Stimulated activated CD8-positive, alpha-beta memory T cell treated with anti-CD3 and anti-CD28 coated beads, Interleukin-7, amount 100 ng/mL, for 24 hours (primary cell): ENCODE data around the gene DGCR6L.
"Not testable (repeated sequence)": the region's sequence is repeated elsewhere in the genome, so short reads cannot be mapped to it uniquely, and the experiment has no call there.

Source experiments
- DNase-seq: peaks from one replicate; pipeline ENCODE4 v3.0.0-alpha.2; 2020; ENCODE audit warnings: low read depth

The DGCR6L gene

DNA sequence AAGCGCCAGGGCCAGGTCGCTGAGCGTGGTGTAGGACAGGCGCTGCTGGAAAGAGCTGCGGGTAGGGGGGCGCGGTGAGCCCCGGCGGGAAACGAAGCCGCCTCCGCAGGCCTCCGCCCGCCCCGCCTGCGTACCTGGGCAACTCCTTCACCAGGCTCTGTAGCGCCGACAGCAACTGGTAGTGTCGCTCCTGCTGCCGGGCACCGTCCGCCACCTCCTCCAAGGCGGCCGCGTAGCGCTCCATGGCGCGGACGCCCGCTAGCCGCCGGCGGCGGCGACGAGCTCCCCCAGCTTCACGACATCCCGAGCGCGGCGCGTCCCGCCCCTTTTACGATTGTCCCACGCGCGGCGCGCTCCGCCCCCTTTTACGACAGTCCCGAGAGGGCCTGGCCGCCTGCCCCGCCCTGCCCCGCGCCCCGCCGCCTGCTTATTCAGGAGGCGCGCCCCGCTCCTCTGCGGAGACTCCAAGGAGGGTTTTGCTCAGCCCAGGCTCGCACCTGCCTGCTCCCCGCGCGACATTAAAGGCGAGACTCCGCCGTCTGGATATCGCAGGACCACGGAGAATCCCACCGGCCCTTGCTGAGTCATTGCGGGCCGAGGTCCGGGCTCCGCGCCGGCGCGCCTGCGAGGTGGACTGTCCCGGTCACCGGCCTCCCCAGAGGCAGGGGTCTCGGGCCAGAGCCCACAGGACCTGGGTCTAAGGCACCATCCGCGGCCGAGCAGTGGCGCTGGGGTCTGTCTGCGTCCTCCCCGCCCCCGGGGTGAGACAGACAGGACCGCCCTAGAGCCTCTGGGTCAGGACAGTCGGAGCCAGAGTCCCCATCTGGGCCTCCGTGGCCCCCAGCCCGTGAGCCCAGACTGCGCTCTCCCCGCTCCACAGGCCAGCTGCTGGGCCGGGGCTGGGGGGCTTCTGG, at the start of gene DGCR6L:
Gene DGCR6L, minus strand, starts transcription at position 316 of the 914 bp plus-strand sequence. Its CDS starts 72 bp downstream, at position 244.
- peak; percentile 91 for DNase-seq

DNA sequence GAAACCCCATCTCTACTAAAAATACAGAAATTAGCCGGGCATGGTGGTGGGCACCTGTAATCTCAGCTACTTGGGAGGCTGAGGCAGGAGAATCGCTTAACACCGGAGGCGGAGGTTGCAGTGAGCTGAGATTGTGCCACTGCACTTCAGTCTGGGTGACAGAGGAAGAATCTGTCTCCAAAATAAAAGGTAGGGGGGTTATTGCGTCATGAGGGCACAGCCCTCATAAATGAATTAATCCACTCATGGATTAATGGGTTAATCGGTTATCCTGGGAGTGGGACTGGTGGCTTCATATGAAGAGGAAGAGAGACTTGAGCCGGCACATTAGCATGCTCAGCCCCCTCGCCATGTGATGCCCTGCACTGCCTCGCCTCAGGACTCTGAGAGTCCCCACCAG, 49.0 kb upstream of the DGCR6L start:
- DNase-seq: not testable (repeated sequence)

DNA sequence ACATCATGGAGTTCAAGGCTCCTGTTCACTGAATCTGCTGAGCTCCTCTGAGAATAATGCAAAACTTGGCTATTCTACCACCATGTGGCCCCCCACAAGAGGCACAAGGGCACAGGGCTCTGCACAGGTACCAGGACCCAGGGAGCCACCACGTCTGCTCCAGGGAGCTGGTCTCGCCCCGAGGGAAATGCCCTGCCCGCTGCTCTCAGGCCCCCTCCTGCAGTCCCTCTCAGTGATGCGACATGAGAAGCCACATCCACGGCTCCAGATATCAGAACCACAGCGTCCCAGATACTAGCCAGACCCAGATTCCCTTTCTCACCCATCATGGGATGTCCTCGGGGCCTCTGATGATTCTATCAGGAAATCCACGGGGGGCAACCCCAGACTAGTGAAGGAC, 47.0 kb upstream of the DGCR6L start:
- not testable (repeated sequence) for DNase-seq

DNA sequence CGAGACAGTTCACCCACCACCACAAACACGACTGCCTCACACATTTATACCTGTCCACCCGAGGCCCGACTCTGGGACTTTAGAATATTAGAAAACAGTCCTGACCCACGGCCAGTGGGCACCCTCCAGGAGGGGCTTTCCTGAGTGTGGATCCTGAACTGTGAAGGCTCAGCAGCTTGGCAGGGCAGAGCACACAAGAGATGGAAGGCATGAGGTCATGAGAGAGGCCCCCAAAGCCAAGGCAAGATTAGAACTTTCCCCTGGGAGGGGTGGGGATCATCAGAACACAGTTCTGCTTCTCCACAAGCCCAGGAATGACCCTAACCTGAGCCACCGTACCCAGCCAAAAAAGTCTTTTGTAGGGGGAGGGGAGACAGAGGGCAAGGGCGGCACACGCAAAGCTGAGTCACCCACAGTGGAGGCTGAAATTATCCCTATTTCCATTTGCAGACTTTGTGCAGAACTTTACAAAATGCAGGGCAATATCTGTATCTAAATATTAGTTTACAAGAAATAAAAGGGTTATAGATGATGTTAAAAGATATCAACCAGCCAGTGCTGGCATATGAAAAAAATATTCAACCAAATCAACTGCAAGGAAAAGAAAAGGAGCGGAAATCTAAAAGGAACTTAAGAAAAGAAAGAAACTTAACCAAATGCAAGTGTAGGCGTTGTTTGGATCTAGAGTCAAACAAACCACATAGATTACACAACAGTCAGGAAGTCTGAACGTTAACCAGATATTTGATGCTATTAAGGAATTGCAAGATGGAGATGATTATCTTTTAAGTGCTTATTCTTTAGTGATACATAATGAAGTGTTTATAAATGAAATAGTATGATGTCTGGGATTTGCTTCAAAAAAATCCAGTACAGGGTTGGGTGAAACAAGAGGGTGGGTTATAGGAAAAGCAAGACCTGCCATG, 44.7 kb upstream of the DGCR6L start:
- DNase-seq: not testable (repeated sequence)

DNA sequence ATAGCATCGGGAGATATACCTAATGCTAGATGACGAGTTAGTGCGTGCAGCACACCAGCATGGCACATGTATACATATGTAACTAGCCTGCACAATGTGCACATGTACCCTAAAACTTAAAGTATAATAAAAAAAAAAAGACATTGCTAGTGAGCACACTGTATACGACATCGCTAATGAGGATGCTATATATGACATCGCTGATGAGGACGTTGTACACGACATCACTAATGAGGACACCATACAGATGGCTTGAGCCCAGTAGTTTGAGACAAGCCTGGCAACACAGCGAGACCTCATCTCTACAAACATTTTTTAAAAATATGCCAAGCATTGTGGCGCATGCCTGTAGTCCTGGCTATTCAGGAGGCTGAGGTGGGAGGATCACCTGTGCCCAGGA, 42.5 kb upstream of the DGCR6L start:
- not testable (repeated sequence) for DNase-seq

DNA sequence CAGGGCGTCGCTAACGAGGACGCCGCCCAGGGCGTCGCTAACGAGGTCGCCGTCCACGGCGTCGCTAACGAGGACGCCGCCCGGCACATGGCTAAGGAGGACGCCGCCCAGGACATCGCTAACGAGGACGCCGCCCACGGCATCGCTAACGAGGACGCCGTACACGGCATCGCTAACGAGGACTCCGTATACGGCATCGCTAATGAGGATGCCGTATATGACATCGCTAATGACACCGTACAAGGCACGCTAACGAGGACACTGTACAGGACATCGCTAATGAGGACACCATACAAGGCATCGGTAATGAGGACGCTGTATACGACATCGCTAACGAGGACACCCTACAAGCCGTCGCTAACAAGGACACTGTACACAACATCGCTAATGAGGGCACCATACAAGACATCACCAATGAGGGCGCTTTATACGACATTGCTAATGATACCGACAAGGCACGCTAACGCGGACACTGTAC, 41.9 kb upstream of the DGCR6L start:
- not testable (repeated sequence) for DNase-seq

DNA sequence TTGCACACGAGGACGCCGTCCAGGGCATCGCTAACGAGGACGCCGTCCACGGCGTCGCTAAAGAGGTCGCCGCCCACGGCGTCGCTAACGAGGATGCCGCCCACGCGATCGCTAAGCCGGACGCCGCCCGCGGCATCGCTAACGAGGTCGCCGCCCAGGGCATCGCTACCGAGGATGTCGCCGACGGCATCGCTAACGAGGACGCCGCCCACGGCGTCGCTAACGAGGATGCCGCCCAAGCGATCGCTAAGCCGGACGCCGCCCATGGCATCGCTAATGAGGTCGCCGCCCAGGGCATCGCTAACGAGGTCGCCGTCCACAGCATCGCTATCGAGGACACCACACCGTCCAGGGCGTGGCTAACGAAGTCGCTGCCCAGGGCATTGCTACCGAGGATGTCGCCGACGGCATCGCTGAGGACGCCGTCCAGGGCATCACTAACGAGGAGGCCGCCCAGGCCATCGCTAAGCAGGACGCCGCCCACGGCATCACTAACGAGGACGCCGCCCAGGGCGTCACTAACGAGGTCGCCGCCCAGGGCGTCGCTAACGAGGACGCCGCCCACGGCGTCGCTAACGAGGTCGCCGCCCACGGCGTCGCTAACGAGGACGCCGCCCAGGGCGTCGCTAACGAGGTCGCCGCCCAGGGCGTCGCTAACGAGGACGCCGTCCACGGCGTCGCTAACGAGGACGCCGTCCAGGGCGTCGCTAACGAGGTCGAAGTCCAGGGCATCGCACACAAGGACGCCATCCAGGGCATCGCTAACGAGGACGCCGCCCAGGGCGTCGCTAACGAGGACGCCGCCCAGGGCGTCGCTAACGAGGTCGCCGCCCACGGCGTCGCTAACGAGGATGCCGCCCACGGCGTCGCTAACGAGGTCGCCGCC, 41.2 kb upstream of the DGCR6L start:
- not testable (repeated sequence) for DNase-seq

DNA sequence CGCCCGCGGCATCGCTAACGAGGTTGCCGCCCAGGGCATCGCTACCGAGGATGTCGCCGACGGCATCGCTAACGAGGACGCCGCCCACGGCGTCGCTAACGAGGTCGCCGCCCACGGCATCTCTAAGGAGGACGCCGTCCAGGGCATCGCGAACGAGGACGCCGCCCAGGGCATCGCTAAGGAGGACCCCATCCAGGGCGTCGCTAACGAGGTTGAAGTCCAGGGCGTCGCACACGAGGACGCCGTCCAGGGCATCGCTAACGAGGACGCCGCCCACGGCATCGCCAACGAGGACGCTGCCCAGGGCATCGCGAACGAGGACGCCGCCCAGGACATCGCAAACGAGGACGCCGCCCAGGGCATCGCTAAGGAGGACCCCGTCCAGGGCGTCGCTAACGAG, 40.4 kb upstream of the DGCR6L start:
- not testable (repeated sequence) for DNase-seq

DNA sequence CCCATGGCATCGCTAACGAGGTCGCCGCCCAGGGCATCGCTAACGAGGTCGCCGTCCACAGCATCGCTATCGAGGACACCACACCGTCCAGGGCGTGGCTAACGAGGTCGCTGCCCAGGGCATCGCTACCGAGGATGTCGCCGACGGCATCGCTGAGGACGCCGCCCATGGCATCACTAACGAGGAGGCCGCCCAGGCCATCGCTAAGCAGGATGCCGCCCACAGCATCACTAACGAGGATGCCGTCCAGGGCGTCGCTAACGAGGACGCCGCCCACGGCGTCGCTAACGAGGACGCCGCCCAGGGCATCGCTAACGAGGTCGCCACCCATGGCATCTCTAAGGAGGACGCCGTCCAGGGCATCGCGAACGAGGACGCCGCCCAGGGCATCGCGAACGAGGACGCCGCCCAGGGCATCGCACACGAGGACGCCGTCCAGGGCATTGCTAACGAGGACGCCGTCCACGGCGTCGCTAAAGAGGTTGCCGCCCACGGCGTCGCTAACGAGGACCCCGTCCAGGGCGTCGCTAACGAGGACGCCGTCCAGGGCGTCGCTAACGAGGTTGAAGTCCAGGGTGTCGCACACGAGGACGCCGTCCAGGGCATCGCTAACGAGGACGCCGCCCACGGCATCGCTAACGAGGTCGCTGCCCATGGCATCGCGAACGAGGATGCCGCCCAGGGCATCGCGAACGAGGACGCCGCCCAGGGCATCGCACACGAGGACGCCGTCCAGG, 38.8 kb upstream of the DGCR6L start:
- not testable (repeated sequence) for DNase-seq

DNA sequence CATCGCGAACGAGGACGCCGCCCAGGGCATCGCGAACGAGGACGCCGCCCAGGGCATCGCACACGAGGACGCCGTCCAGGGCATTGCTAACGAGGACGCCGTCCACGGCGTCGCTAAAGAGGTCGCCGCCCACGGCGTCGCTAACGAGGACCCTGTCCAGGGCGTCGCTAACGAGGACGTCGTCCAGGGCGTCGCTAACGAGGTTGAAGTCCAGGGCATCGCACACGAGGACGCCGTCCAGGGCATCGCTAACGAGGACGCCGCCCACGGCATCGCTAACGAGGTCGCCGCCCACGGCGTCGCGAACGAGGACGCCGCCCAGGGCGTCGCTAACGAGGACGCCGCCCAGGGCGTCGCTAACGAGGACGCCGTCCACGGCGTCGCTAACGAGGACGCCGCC, 38.1 kb upstream of the DGCR6L start:
- DNase-seq: not testable (repeated sequence)

DNA sequence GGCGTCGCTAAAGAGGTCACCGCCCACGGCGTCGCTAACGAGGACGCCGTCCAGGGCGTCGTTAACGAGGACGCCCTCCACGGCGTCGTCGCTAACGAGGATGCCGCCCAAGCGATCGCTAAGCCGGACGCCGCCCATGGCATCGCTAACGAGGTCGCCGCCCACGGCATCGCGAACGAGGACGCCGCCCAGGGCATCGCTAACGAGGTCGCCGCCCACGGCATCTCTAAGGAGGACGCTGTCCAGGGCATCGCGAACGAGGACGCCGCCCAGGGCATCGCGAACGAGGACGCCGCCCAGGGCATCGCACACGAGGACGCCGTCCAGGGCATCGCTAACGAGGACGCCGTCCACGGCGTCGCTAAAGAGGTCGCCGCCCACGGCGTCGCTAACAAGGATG, 37.0 kb upstream of the DGCR6L start:
- not testable (repeated sequence) for DNase-seq

DNA sequence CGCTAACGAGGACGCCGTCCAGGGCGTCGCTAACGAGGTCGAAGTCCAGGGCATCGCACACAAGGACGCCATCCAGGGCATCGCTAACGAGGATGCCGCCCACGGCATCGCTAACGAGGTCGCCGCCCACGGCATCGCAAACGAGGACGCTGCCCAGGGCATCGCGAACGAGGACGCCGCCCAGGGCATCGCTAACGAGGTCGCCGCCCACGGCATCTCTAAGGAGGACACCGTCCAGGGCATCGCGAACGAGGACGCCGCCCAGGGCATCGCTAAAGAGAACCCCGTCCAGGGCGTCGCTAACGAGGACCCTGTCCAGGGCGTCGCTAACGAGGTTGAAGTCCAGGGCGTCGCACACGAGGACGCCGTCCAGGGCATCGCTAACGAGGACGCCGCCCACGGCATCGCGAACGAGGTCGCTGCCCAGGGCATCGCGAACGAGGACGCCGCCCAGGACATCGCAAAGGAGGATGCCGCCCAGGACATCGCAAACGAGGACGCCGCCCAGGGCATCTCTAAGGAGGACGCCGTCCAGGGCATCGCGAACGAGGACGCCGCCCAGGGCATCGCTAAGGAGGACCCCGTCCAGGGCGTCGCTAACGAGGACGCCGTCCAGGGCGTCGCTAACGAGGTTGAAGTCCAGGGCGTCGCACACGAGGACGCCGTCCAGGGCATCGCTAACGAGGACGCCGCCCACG, 36.2 kb upstream of the DGCR6L start:
- not testable (repeated sequence) for DNase-seq

DNA sequence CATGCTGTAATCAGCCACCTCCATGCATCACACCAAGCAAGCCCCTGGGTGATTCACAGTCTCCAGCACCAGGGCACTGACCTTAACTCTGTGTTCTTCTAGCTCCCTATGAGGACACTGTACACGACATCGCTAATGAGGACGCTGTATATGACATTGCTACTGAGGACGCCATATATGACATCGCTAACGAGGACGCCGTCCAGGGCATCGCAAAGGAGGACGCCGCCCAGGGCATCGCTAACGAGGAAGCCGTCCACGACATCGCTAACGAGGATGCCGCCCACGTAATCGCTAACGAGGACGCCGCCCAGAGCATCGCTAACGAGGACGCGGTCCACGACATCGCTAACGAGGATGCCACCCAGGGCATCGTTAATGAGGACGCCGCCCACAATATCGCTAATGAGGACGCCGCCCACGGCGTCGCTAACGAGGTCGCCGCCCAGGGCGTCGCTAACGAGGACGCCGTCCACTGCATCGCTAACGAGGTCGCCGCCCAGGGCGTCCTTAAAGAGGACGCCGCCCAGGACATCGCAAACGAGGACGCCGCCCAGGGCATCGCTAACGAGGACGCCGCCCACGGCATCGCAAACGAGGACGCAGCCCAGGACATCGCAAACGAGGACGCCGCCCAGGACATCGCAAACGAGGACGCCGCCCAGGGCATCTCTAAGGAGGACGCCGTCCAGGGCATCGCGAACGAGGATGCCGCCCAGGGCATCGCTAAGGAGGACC, 34.5 kb upstream of the DGCR6L start:
- DNase-seq: no peak

DNA sequence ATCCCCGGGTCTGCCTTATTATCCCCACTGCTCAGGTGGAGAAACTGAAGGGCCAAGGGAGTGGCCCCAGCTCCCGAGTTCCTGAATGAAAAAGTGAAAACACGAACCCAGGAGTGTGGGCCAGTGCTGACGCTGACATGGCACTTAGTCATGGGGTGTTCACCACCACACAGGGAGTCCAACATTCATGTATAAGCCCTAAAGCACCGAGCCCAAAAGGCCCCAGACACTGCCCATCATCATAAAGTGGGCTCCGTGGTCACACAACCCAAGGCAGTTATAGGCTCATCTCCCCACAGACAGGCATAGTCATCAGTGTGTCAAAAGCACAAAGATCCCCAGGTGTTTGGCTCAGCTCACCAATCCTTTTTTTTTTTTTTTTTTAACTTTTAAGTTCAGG, 32.7 kb upstream of the DGCR6L start:
- not testable (repeated sequence) for DNase-seq

DNA sequence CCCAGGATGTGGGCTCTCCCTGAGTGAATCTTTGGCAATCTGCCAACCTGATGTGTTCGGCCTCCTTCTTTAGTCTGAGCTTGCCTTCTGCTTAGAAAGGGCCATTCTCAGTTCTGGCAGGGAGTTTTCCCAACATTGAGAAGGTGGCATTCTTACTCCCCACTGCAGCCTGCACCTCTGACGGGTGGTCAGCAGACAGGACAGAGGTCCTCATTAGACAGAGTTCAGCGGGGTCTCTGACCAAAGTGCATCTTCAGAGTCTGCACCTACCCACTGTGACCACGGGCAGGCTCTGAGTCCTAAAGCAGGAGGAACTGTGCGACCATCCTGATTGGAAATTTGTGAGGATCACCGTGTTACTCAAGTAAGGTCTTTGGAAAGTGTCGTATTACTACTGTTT, 26.7 kb upstream of the DGCR6L start:
- not testable (repeated sequence) for DNase-seq

DNA sequence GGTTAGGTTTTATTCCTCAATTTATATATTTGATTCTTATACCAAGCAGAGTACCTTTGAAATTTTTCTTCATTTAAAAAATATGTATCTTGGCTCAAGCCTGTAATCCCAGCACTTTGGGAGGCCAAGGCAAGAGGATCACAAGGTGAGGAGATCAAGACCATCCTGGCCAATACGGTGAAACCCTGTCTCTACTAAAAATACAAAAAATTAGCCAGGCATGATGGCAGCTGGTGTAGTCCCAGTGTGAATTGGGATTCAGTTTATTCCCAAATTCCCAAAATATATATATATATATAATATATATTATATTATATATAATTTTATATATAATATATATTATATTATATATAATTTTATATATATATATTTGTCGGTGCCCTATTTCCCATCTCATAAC, 18.4 kb upstream of the DGCR6L start:
- DNase-seq: not testable (repeated sequence)

DNA sequence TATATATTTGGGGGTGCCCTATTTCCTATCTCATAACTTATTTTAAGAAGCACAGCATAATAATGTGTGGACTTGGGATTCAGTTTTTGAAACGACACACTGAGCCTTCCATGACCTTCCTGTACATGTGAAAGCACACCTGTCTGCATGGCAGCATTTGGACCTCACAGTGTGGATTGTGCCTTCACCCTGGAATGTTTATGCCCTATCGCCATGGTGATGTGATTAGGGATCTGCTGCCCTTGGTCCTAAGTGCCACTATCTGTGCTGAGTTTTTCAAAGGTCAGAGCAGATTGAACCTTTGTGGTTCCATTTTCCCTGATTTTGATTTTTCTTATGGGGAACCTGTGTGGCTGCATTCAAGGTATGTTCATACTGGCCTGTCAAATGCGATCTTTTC, 17.9 kb upstream of the DGCR6L start:
- not testable (repeated sequence) for DNase-seq

DNA sequence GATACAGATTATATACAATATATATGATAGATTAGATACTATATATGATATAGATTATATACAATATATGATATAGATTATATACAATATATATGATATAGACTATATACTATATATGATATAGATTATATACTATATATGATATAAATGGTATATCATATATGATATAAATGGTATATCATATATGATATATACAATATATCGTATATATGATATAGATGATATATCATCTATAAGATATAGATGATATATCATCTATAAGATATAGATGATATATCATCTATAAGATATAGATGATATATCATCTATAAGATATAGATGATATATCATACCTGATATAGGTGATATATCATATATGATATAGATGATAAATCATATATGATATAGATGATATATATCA, 16.7 kb upstream of the DGCR6L start:
- not testable (repeated sequence) for DNase-seq

DNA sequence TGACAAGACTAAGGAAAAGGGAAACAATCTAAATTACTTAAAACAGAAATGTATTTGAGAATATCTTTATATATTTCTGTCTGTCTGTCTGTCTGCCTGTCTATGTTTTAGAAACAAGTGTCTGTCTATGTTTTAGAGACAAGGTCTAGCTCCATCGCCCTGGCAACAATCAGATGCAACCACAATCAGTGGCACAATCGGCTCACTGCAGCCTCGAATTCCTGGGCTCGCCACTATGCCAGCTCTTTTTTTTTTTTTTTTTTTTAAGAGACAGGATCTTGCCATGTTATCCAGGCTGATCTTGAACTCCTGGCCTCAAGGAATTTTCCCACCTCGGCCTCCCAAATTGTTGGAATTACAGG, 8.7 kb upstream of the DGCR6L start:
- not testable (repeated sequence) for DNase-seq
